HG03432 (cell line): ENCODE data around the gene NUMA1.

Experiments used
- ATAC-seq: cut with Tn5 transposase; IDR thresholded peaks from one replicate; pipeline ENCODE4 v1.9.1; 2021; ENCODE audit warnings: mild to moderate bottlenecking, moderate library complexity; ENCODE audit not compliant: unreplicated experiment

NUMA1 gene

DNA sequence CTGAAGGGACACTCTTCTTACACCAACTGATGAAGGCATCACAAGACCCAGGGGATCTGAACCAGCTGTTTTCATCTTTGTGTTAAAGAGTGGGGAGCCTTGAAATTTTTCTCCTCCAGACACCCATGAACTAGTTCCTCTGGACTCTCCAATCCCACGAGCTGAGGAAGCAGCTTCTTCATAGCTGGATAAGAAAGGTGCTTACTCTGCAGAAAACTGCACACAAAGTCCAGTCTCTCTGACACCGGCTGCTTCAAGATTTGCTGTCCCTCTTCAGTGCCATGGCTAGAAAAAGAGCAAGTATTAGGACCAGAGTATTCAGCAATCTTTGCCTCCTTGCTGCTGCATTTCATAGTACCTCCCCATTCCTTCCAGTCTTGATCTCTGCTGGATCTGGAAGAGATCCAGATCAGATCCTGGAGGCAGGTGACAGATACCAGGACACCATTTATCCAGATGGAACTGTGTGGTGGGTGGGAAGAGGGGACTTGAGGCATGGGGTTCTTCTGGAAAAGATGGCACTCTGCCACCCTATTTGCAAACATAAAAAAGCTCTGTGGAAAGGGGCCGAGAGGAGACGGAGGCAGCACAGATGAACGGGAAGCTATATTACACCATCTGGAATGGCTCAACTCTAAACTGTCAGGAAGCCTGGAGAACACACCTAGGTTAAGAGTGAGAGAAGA lies 56.1 kb downstream of the NUMA1 start:
- ATAC-seq: no peak

GRCh38 chr11:72023335-72023734 lies 57.0 kb downstream of the NUMA1 start:
- ATAC-seq: no peak

- no peak for ATAC-seq
These were observed 62.2 kb downstream of the NUMA1 start for GRCh38 chr11:72018171-72018570.

DNA sequence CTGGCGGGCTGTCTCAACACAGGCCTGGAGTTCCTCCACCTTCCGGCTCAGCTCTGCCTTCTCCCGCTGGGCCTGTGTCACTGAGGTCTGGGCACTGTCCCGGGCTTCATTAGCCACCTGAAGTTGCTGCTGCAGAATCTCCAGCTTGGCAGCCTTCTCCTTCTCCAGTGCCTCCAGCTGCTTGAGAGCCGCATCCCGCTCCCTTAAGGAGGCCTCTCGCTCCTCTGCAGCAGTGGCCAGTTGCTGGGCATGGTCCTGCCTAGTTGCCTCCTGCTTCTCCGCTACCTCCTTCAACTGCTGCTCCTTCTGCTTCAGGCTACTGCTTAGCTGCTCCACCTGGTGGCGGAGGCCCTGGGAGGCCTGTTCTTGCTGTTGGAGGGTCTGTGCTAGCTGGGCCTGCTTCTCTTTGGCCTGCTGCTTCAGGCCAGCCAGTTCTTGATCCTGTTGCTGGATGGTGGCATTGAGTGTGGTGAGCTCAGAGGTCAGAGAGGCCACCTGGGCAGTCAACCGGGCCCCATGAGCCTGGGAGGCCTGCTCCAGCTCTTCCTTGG lies 64.8 kb downstream of the NUMA1 start:
- ATAC-seq: no peak

GRCh38 chr11:72014761-72015320 lies 65.5 kb downstream of the NUMA1 start:
- ATAC-seq: no peak

GRCh38 chr11:72013765-72014711 lies 66.3 kb downstream of the NUMA1 start:
- no peak for ATAC-seq

DNA sequence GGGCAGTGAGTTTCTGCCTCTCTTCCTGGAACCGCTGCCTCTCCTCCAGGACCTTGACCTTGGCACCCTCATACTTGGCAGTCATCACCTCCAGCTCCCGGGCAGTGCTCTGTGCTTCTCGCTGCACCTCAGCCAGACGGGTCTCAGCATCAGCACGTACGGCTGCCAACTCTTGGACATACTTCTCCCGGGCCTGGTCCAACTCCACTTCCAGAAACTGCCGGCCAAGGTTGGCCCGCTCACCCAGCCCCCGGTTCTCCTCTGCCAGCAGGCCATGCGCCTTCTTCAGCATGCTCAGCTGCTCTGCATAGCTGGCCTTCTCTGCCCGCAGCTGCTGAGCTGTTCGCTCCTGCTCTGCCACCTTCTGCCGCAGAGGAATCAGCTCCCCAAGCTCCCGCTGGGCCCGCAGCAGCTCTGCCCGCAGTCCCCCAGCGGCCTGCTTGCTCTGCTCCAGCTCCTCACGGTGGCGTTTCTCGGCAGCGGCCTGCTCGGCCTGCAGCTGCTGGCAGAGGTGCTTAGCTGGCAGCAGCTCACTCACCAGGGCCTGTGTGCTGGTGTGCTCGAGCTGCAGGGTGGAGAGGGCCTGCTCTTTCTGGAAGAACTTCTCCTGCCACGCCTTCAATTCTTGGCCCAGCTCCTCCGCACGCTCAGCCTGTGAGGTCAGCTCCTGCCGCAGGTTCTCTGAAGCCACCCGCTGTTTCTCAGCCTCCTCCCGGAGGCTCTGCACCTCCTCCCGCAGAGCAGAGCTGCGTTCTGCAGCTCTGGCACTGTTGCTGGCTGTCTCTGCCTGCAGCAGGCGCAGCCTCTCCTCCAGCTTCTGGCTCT lies 67.2 kb downstream of the NUMA1 start:
- ATAC-seq: no peak

GRCh38 chr11:72012091-72012630 lies 68.2 kb downstream of the NUMA1 start:
- ATAC-seq: no peak

DNA sequence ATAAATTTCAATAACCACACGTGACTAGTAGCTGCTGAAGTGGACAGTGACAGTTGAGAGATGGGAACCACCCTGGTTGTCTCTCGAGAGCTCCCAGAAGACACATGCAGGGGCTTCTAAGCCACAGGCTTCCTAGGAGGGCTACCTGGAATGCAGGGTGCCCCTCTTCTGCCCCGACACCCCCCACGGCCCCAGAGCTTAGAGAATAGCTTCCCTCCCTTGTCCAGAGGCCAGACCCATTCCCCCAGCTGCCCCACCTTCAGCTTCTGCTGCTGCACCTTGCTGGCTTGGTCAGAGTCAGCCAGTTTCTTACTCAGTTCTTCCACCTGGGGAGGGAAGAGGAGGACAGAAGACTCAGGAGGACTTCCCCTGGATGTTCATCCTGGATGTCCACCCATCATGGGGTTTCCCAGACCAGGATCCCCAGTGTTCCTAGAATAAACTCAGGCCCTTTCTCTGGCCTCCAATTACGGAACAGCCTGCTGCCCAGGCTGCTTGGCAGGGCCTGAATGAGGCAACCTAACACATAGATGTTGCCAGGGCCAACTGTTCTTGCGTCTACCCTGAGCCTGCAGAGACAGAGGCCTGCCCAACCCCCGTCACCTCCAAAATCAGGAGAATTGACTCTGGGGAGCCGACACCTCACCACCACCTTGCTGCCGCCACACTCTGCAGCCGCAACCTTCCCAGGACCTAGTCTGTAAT lies 69.7 kb downstream of the NUMA1 start:
- no peak for ATAC-seq

GRCh38 chr11:72009156-72009555 lies 71.2 kb downstream of the NUMA1 start:
- ATAC-seq: no peak

GRCh38 chr11:72008728-72009127 lies 71.6 kb downstream of the NUMA1 start:
- no peak for ATAC-seq

- no peak for ATAC-seq
These were observed 72.8 kb downstream of the NUMA1 start for GRCh38 chr11:72007587-72007986.

DNA sequence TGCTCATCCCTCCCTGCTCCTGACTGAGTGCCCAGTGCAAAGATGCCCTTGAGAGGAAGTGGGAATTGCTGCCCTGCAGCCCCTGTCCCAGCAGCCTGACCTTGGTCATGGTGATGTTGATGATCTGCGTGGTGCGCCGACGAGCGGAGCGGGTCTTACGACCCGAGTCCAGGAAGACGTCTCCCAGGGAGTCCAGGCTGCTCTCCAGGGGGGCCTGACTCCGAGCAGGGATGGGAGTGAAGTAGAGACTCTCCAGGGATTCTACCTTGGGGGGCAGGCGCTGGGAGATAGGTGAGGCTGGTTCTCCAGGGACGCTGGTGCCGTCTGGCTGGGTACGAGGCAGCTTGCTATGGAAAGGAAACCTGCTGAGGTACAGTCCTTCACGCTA lies 73.3 kb downstream of the NUMA1 start:
- ATAC-seq: no peak

- no peak for ATAC-seq
These were observed 73.8 kb downstream of the NUMA1 start for GRCh38 chr11:72006309-72007088.

- no peak for ATAC-seq
These were observed 74.7 kb downstream of the NUMA1 start for GRCh38 chr11:72005347-72006260.

- no peak for ATAC-seq
These were observed 75.6 kb downstream of the NUMA1 start for GRCh38 chr11:72004515-72005346.

GRCh38 chr11:72003776-72004171 lies 76.6 kb downstream of the NUMA1 start:
- no peak for ATAC-seq
